ENCODE data around the gene KNDC1.
"Not testable (repeated sequence)": the region's sequence is repeated elsewhere in the genome, so short reads cannot be mapped to it uniquely, and the experiment has no call there.

KNDC1 gene

GRCh38 chr10:133221756-133222155 is 61.7 kb downstream of the KNDC1 start:
- H3K9me3 ChIP-seq (replicated peaks in 1 of 2; ENCODE audit: control insufficient read depth in 2 of 2, insufficient read depth in 1 of 2, low read depth in 1 of 2, low read length in 2 of 2); H3K4me3 ChIP-seq (ENCODE audit: low read length in 2 of 2); H2BK12ac ChIP-seq (ENCODE audit: low read length); H2AK5ac ChIP-seq (ENCODE audit: low read depth, low read length); H2BK120ac ChIP-seq (ENCODE audit: low read depth, low read length); H2BK5ac ChIP-seq (ENCODE audit: low read length); H3K4me1 ChIP-seq (ENCODE audit: control insufficient read depth in 2 of 2, insufficient read depth in 1 of 2, low read depth in 1 of 2, low read length in 2 of 2); H3K4me2 ChIP-seq (ENCODE audit: insufficient read depth, low read length, poor library complexity, severe bottlenecking); H2AFZ ChIP-seq (ENCODE audit: low read length); H3K9ac ChIP-seq (ENCODE audit: low read depth, low read length, poor library complexity); H3K79me1 ChIP-seq (ENCODE audit: low read depth, low read length); H3K14ac ChIP-seq (ENCODE audit: low read length); H4K8ac ChIP-seq (ENCODE audit: low read depth, low read length); H3K23ac ChIP-seq (ENCODE audit: low read depth, low read length, poor library complexity); H3K27ac ChIP-seq (replicated peaks; ENCODE audit: low read length); DNase-seq (ENCODE audit: low spot score); H3K18ac ChIP-seq (ENCODE audit: low read length); H3K36me3 ChIP-seq (replicated peaks in 1 of 2; ENCODE audit: control insufficient read depth in 2 of 2, insufficient read depth in 2 of 2, low read length in 2 of 2); H4K91ac ChIP-seq (ENCODE audit: low read depth, low read length, poor library complexity); H2BK15ac ChIP-seq (ENCODE audit: low read length); H3K4ac ChIP-seq (ENCODE audit: low read length): not testable (repeated sequence)
- H3K27me3 ChIP-seq (ENCODE audit: control insufficient read depth in 3 of 3, insufficient read depth in 3 of 3, low read depth in 1 of 3, low read length in 3 of 3), result peaks cover 0 to 29% (median 13%) of the 10 kb centered on the region in 3 experiments
- WGBS, 2 donors (ENCODE audit: extremely low coverage in 2 of 2, insufficient read length in 2 of 2, insufficient replicate concordance in 1 of 2), result no CpG with 5 or more reads among the region's 22 CpGs

- no peak overlapping the region for H2BK12ac ChIP-seq (ENCODE audit: low read length)
- H4K91ac ChIP-seq (ENCODE audit: low read depth, low read length, poor library complexity), result no peak overlapping the region
- H3K4me2 ChIP-seq (ENCODE audit: insufficient read depth, low read length, poor library complexity, severe bottlenecking), result no peak overlapping the region
These were observed 64.1 kb downstream of the KNDC1 start for GRCh38 chr10:133224076-133224475.

GRCh38 chr10:133224756-133225372 is 64.8 kb downstream of the KNDC1 start:
- Histone ChIP-seq H4K91ac (ENCODE audit: low read depth, low read length, poor library complexity) (no peak overlapping the region), H3K79me1 (ENCODE audit: low read depth, low read length) (no peaks in the 10 kb centered on the region), H3K27ac (replicated peaks; ENCODE audit: low read length) (no peak overlapping the region), H3K4me3 (ENCODE audit: low read length in 2 of 2) (no peak overlapping the region), H3K9ac (ENCODE audit: low read depth, low read length, poor library complexity) (peak overlapping the region; percentile 21), H2BK5ac (ENCODE audit: low read length) (peak overlapping the region; percentile 90), H2BK120ac (ENCODE audit: low read depth, low read length) (peak overlapping the region; percentile 87), H2AFZ (ENCODE audit: low read length) (peak overlapping the region; percentile 36), H2AK5ac (ENCODE audit: low read depth, low read length) (peak overlapping the region; percentile 97), H3K23ac (ENCODE audit: low read depth, low read length, poor library complexity) (peak overlapping the region; percentile 89), H3K36me3 (replicated peaks in 1 of 2; ENCODE audit: control insufficient read depth in 2 of 2, insufficient read depth in 2 of 2, low read length in 2 of 2) (no peaks in the 10 kb centered on the region), H2BK12ac (ENCODE audit: low read length) (no peak overlapping the region), H3K4ac (ENCODE audit: low read length) (no peak overlapping the region), H3K27me3 (ENCODE audit: control insufficient read depth in 3 of 3, insufficient read depth in 3 of 3, low read depth in 1 of 3, low read length in 3 of 3) (peaks cover 4 to 39% (median 23%) of the 10 kb centered on the region in 3 experiments), H3K4me1 (ENCODE audit: control insufficient read depth in 2 of 2, insufficient read depth in 1 of 2, low read depth in 1 of 2, low read length in 2 of 2) (peaks cover 1 to 7% of the 10 kb centered on the region in 2 donors), H3K4me2 (ENCODE audit: insufficient read depth, low read length, poor library complexity, severe bottlenecking) (no peak overlapping the region), H2BK15ac (ENCODE audit: low read length) (peak overlapping the region; percentile 85), H3K9me3 (replicated peaks in 1 of 2; ENCODE audit: control insufficient read depth in 2 of 2, insufficient read depth in 1 of 2, low read depth in 1 of 2, low read length in 2 of 2) (no peaks in the 10 kb centered on the region), H4K8ac (ENCODE audit: low read depth, low read length) (no peak overlapping the region), H3K18ac (ENCODE audit: low read length) (peak overlapping the region; percentile 97), H3K14ac (ENCODE audit: low read length) (peak overlapping the region; percentile 56)
- WGBS, 2 donors (ENCODE audit: extremely low coverage in 2 of 2, insufficient read length in 2 of 2, insufficient replicate concordance in 1 of 2), result no CpG with 5 or more reads among the region's 25 CpGs
- no peak for DNase-seq (ENCODE audit: low spot score)

More at GRCh38 chr10:133224076-133224475, 64.1 kb downstream of the KNDC1 start:
- Histone ChIP-seq H3K4me3 (ENCODE audit: low read length in 2 of 2) (no peak overlapping the region), H3K27ac (replicated peaks; ENCODE audit: low read length) (no peak overlapping the region), H3K14ac (ENCODE audit: low read length) (peak overlapping the region; percentile 71), H3K4ac (ENCODE audit: low read length) (no peak overlapping the region), H3K79me1 (ENCODE audit: low read depth, low read length) (no peaks in the 10 kb centered on the region), H2AFZ (ENCODE audit: low read length) (no peak overlapping the region), H3K4me1 (ENCODE audit: control insufficient read depth in 2 of 2, insufficient read depth in 1 of 2, low read depth in 1 of 2, low read length in 2 of 2) (peaks cover 1 to 5% of the 10 kb centered on the region in 2 donors), H3K9me3 (replicated peaks in 1 of 2; ENCODE audit: control insufficient read depth in 2 of 2, insufficient read depth in 1 of 2, low read depth in 1 of 2, low read length in 2 of 2) (no peaks in the 10 kb centered on the region), H3K18ac (ENCODE audit: low read length) (peak overlapping the region; percentile 57), H2BK15ac (ENCODE audit: low read length) (no peak overlapping the region), H4K8ac (ENCODE audit: low read depth, low read length) (no peak overlapping the region), H2BK5ac (ENCODE audit: low read length) (no peak overlapping the region), H2AK5ac (ENCODE audit: low read depth, low read length) (peak overlapping the region; percentile 37), H3K9ac (ENCODE audit: low read depth, low read length, poor library complexity) (peak overlapping the region; percentile 70), H3K27me3 (ENCODE audit: control insufficient read depth in 3 of 3, insufficient read depth in 3 of 3, low read depth in 1 of 3, low read length in 3 of 3) (peaks cover 0 to 39% (median 21%) of the 10 kb centered on the region in 3 experiments), H3K23ac (ENCODE audit: low read depth, low read length, poor library complexity) (no peak overlapping the region), H2BK120ac (ENCODE audit: low read depth, low read length) (no peak overlapping the region), H3K36me3 (replicated peaks in 1 of 2; ENCODE audit: control insufficient read depth in 2 of 2, insufficient read depth in 2 of 2, low read length in 2 of 2) (no peaks in the 10 kb centered on the region)
- no peak for DNase-seq (ENCODE audit: low spot score)
- WGBS, 2 donors (ENCODE audit: extremely low coverage in 2 of 2, insufficient read length in 2 of 2, insufficient replicate concordance in 1 of 2), result no CpG with 5 or more reads among the region's 14 CpGs

GRCh38 chr10:133225707-133226191 is 65.7 kb downstream of the KNDC1 start:
- Histone ChIP-seq H2BK5ac (ENCODE audit: low read length) (peak overlapping the region; percentile 90), H3K9me3 (replicated peaks in 1 of 2; ENCODE audit: control insufficient read depth in 2 of 2, insufficient read depth in 1 of 2, low read depth in 1 of 2, low read length in 2 of 2) (no peaks in the 10 kb centered on the region), H3K23ac (ENCODE audit: low read depth, low read length, poor library complexity) (peak overlapping the region; percentile 89), H3K27ac (replicated peaks; ENCODE audit: low read length) (no peak overlapping the region), H3K4me2 (ENCODE audit: insufficient read depth, low read length, poor library complexity, severe bottlenecking) (no peak overlapping the region), H2BK120ac (ENCODE audit: low read depth, low read length) (no peak overlapping the region), H3K4me3 (ENCODE audit: low read length in 2 of 2) (no peak overlapping the region), H3K4ac (ENCODE audit: low read length) (no peak overlapping the region), H2AK5ac (ENCODE audit: low read depth, low read length) (peak overlapping the region; percentile 97), H3K14ac (ENCODE audit: low read length) (peak overlapping the region; percentile 82), H3K79me1 (ENCODE audit: low read depth, low read length) (no peaks in the 10 kb centered on the region), H2AFZ (ENCODE audit: low read length) (peak overlapping the region; percentile 36), H3K36me3 (replicated peaks in 1 of 2; ENCODE audit: control insufficient read depth in 2 of 2, insufficient read depth in 2 of 2, low read length in 2 of 2) (no peaks in the 10 kb centered on the region), H3K27me3 (ENCODE audit: control insufficient read depth in 3 of 3, insufficient read depth in 3 of 3, low read depth in 1 of 3, low read length in 3 of 3) (peaks cover 8 to 43% (median 30%) of the 10 kb centered on the region in 3 experiments), H3K4me1 (ENCODE audit: control insufficient read depth in 2 of 2, insufficient read depth in 1 of 2, low read depth in 1 of 2, low read length in 2 of 2) (peaks cover 1 to 7% of the 10 kb centered on the region in 2 donors), H3K9ac (ENCODE audit: low read depth, low read length, poor library complexity) (no peak overlapping the region), H2BK12ac (ENCODE audit: low read length) (peak overlapping the region; percentile 73), H3K18ac (ENCODE audit: low read length) (peak overlapping the region; percentile 97), H4K8ac (ENCODE audit: low read depth, low read length) (peak overlapping the region; percentile 98), H4K91ac (ENCODE audit: low read depth, low read length, poor library complexity) (no peak overlapping the region), H2BK15ac (ENCODE audit: low read length) (peak overlapping the region; percentile 85)
- WGBS, 2 donors (ENCODE audit: extremely low coverage in 2 of 2, insufficient read length in 2 of 2, insufficient replicate concordance in 1 of 2), result no CpG with 5 or more reads among the region's 23 CpGs
- DNase-seq (ENCODE audit: low spot score), result no peak

Data from neuronal stem cell (in vitro differentiated cells).